GM12878 (cell line): Measurements from ENCODE around the gene CETP.

Experiments
- ATF2 ChIP-seq: IDR thresholded peaks from 2 replicates; pipeline ENCODE4 v1.6.1; 2012; ENCODE audit warnings: low read length, inconsistent platforms
- CREM ChIP-seq: IDR thresholded peaks from 2 replicates; pipeline ENCODE4 v1.6.1; 2014; ENCODE audit warnings: antibody characterized with exemption, low read depth
- CTCF ChIP-seq, 3 experiments: IDR thresholded peaks in 2 of 3; conservative IDR thresholded peaks in 1 of 3; 2 replicates each; pipeline ENCODE4 v1.5.1; 2011; ENCODE audit warnings: low read depth in 3 of 3, low read length in 3 of 3, mild to moderate bottlenecking in 3 of 3, control low read depth in 2 of 3, moderate library complexity in 2 of 3, inconsistent platforms in 1 of 3, mixed read lengths in 1 of 3; ENCODE audit not compliant: control insufficient read depth in 2 of 3, insufficient read depth in 1 of 3; ENCODE audit errors: extremely low read depth in 1 of 3
- EZH2 ChIP-seq: IDR thresholded peaks from 2 replicates; pipeline ENCODE4 v1.6.1; 2012; ENCODE audit warnings: low read depth, mild to moderate bottlenecking, control low read depth, inconsistent platforms, low read length, borderline replicate concordance; ENCODE audit not compliant: control insufficient read depth
- GABPA ChIP-seq: IDR thresholded peaks from 2 replicates; pipeline ENCODE4 v1.6.1; 2014; ENCODE audit warnings: antibody characterized with exemption, low read depth, mild to moderate bottlenecking, inconsistent platforms
- POLR2A ChIP-seq: IDR thresholded peaks from 2 replicates; pipeline ENCODE4 v1.6.1; 2011; ENCODE audit warnings: low read depth, mild to moderate bottlenecking, low read length
- POLR2AphosphoS5 ChIP-seq: IDR thresholded peaks from 2 replicates; pipeline ENCODE4 v1.6.1; 2011; ENCODE audit warnings: mild to moderate bottlenecking, low read length, inconsistent platforms
- RBBP5 ChIP-seq: fragments of 200-600 bp; sonication (generic); conservative IDR thresholded peaks from 2 replicates; pipeline ENCODE4 v1.6.1; 2016
- ZNF592 ChIP-seq: fragments of 450-650 bp; IDR thresholded peaks from 2 replicates; pipeline ENCODE4 v1.6.1; 2017; ENCODE audit warnings: mild to moderate bottlenecking, moderate library complexity

GRCh38 chr16:57007050-57007449 is 45.3 kb downstream of the CETP start:
- TF ChIP-seq CTCF (IDR thresholded peaks at IDR 0.05 in 2 of 3, conservative IDR thresholded peaks at IDR 0.05 in 1 of 3; ENCODE audit: control insufficient read depth in 2 of 3, extremely low read depth in 1 of 3, insufficient read depth in 1 of 3, low read depth in 3 of 3, low read length in 3 of 3) (no peak), ZNF592 (no peak), EZH2 (no peak), GABPA (no peak), POLR2AphosphoS5 (no peak), ATF2 (no peak), POLR2A (no peak), RBBP5 (no peak), CREM (no peak)
